HuH-7.5 (cell line): ENCODE data around the gene RALBP1.
"Not testable (repeated sequence)": the region's sequence is repeated elsewhere in the genome, so short reads cannot be mapped to it uniquely, and the experiment has no call there.

Experiments
- DNase-seq: peaks from one replicate; pipeline ENCODE4 v3.0.0; 2011; ENCODE audit warnings: low spot score

RALBP1 gene

GRCh38 chr18:9474983-9475642 is at the start of gene RALBP1:
Gene RALBP1 (plus strand): TSS chr18:9475513. CDS start chr18:9513046, 37,533 bp downstream.
- peak; percentile 98 for DNase-seq

GRCh38 chr18:9426753-9427152 is 48.6 kb upstream of the RALBP1 start:
- no peak for DNase-seq

GRCh38 chr18:9428301-9428706 is 47.0 kb upstream of the RALBP1 start:
- no peak for DNase-seq

GRCh38 chr18:9428862-9429661 is 46.3 kb upstream of the RALBP1 start:
- no peak for DNase-seq

GRCh38 chr18:9429662-9429993 is 45.7 kb upstream of the RALBP1 start:
- no peak for DNase-seq

- not testable (repeated sequence) for DNase-seq
These were observed 45.0 kb upstream of the RALBP1 start for GRCh38 chr18:9430315-9430714.

GRCh38 chr18:9431296-9431695 is 44.0 kb upstream of the RALBP1 start:
- DNase-seq = no peak

GRCh38 chr18:9433122-9433521 is 42.2 kb upstream of the RALBP1 start:
- DNase-seq = not testable (repeated sequence)

- DNase-seq = no peak
These were observed 41.6 kb upstream of the RALBP1 start for GRCh38 chr18:9433671-9434121.

- no peak for DNase-seq
These were observed 41.1 kb upstream of the RALBP1 start for GRCh38 chr18:9434122-9434701.

- DNase-seq = no peak
These were observed 40.3 kb upstream of the RALBP1 start for GRCh38 chr18:9435041-9435440.

GRCh38 chr18:9436206-9436929 is 38.9 kb upstream of the RALBP1 start:
- DNase-seq = no peak

GRCh38 chr18:9437021-9437437 is 38.3 kb upstream of the RALBP1 start:
- DNase-seq = no peak

GRCh38 chr18:9437672-9438071 is 37.6 kb upstream of the RALBP1 start:
- no peak for DNase-seq

GRCh38 chr18:9441061-9441460 is 34.3 kb upstream of the RALBP1 start:
- no peak for DNase-seq

GRCh38 chr18:9444549-9444948 is 30.8 kb upstream of the RALBP1 start:
- DNase-seq = no peak

- DNase-seq = no peak
These were observed 28.5 kb upstream of the RALBP1 start for GRCh38 chr18:9446839-9447238.

GRCh38 chr18:9447334-9447733 is 28.0 kb upstream of the RALBP1 start:
- DNase-seq = no peak

GRCh38 chr18:9449600-9450414 is 25.5 kb upstream of the RALBP1 start:
- DNase-seq = no peak

- not testable (repeated sequence) for DNase-seq
These were observed 24.4 kb upstream of the RALBP1 start for GRCh38 chr18:9450920-9451319.

- DNase-seq = no peak
These were observed 22.0 kb upstream of the RALBP1 start for GRCh38 chr18:9453283-9453682.
